Esophagus squamous epithelium (tissue), 4 donors: ENCODE data around the gene SPATA33.

Experiments used
- POLR2A ChIP-seq, 4 donors: fragments of 450-650 bp; IDR thresholded peaks; one replicate each; pipeline ENCODE4 v1.6.1; 2017; ENCODE audit warnings: antibody characterized with exemption in 4 of 4, mild to moderate bottlenecking in 4 of 4, moderate library complexity in 3 of 4
- TF ChIP-seq, protein P1 (sequence below), 6 experiments: fragments of 450-650 bp in 4 of 6; fragments of 200-600 bp in 2 of 6; sonication (generic) in 2 of 6; IDR thresholded peaks; one replicate each; pipeline ENCODE4 v1.5.1; 2016 to 2019; ENCODE audit warnings: antibody characterized with exemption in 6 of 6, mild to moderate bottlenecking in 4 of 6, moderate library complexity in 4 of 6

DNA sequence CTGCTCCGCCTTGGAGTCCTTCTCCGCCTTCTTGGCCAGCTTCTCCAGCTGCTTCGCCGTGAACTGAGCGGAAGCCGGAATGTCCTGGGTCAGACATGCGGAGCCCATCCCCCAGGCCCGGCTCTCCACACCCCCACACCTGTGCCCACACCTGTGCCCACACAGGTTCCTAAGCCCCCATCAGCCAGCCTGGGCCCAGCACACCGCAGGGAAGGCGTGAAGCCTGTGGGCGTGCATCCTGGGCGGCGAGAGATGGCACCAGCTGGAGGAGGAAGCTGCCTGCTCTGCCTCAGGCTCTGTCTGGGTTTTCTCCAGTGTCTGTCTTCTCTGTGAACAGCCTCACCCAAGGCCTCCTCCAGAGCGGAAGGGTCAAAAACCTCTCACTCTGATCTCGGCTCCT is 6.1 kb upstream of the SPATA33 start:
- TF ChIP-seq, protein P1, sequence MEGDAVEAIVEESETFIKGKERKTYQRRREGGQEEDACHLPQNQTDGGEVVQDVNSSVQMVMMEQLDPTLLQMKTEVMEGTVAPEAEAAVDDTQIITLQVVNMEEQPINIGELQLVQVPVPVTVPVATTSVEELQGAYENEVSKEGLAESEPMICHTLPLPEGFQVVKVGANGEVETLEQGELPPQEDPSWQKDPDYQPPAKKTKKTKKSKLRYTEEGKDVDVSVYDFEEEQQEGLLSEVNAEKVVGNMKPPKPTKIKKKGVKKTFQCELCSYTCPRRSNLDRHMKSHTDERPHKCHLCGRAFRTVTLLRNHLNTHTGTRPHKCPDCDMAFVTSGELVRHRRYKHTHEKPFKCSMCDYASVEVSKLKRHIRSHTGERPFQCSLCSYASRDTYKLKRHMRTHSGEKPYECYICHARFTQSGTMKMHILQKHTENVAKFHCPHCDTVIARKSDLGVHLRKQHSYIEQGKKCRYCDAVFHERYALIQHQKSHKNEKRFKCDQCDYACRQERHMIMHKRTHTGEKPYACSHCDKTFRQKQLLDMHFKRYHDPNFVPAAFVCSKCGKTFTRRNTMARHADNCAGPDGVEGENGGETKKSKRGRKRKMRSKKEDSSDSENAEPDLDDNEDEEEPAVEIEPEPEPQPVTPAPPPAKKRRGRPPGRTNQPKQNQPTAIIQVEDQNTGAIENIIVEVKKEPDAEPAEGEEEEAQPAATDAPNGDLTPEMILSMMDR (IDR thresholded peaks at IDR 0.05), result no peak
- TF ChIP-seq POLR2A (IDR thresholded peaks at IDR 0.05), result no peak
